GM18507 (cell line): ENCODE data around the gene NR3C1.
A peak's percentile ranks its signal among the peaks of the same experiment; 100 is the strongest.

Experiments
- DNase-seq: peaks from one replicate; pipeline ENCODE4 v3.0.0; 2011; ENCODE audit warnings: low read depth; ENCODE audit not compliant: insufficient read length; ENCODE audit errors: extremely low spot score
- FAIRE-seq: peaks from 2 replicates; lab custom pipeline; 2011; peaks lifted over from hg19 to GRCh38; lab: Jason Lieb, UNC

NR3C1 gene

DNA sequence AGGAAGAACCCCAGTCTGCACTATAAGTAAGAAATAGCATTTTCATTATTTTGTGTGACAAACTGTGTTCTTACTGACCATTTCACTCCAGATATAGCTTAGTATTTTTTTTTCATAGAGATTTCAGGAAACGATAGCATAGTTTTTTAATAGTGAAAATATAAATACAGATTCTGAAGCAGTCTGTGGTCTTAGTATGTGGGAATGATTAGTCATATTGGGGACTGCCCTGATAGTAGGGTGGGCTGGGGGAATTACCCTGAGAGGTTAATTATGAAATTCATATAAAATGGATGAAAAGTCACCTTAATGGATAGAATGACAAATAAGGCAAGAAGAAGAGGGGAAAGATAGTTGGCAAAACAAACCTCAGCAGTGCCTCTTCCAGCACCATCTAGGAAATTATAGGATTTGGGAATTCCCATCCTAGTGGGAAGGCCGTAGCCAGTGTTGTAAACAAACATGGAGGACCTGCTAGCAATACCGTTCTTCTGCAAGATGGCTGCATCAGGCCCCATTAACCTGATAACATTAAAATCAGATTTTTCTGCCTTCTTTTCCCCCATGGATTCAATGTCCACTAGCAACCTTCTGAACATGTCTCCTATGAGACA is 23.7 kb upstream of the NR3C1 start:
- FAIRE-seq (peak; percentile 44), DNase-seq (no peak)

DNA sequence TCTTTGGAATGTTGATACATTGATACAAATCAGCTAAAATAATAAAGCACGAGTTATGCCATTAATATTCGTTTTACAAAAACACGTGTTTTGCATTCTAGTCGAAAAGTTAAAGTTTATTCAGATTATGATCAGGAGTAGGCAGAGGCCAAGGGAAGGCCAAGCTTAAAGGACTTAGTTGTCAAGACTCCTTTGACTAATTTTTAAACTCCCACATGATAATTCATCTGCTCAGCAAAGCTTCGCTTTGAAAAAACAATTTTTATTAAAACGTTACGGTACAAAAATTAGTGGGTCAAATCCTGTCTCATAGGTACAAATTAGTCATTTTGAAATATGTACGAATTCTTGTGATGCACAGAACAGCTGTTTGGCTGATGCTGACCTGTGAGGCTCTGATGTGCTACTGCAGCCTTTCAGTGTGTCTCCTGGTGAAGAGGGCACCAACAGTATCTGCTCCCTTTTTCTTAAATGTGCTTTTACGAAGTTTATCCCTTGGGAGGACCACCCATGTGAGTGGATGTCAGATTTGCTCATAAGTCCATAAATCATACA is 23.0 kb upstream of the NR3C1 start:
- DNase-seq, result no peak
- peak; percentile 72 for FAIRE-seq

DNA sequence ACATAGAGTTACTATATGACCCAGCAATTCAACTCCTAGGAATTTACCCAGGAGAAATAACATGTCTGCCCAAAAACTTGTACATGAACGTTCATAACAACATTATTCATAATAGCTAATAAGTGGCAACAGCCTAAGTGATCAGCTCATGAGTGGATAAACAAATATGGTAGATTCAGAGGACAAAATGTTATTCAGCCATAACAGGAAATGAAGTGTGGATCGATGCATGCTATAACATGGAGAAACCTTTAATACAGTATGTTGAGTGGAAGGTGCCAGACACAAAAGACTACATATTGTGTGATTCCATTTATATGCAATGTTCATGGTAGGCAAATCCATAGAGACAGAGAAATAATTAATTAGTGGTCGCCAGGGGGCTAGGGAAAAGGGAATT is 22.3 kb upstream of the NR3C1 start:
- DNase-seq (no peak), FAIRE-seq (no peak)

DNA sequence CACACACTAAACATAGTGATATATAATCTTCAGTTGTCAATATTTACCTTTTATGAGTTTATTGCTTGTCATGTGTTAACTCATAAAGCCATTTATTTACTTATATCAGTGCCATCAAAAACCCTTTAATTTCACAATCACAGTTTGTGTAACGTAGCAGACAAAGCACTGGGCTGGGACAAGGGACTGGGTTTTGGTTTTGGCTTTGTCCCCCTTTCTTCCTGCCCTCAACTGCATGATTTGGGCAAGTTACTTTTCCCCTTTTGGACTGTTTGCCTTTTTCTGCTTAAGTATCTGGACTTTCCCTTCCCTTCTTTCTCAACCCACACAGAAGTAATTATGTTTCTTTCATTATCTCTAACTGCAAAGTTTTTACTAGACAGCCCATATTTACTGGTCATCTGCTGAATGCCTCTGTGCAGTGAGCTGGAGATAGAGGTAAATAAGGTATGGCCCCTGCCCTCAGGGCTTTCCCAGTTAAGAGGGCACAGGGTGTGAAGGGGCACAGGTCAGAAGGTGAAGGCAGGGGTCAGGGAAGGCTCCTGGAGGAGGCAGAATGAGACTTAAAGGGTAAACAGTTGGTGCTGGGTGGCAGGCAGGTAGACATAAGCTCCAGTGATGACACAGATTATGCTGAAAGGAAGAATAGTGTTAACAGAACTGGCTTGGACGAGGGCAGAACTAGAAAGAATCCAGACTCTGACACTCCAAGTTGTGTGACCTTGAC is 14.8 kb upstream of the NR3C1 start:
- DNase-seq, result no peak
- FAIRE-seq, result peak; percentile 83

DNA sequence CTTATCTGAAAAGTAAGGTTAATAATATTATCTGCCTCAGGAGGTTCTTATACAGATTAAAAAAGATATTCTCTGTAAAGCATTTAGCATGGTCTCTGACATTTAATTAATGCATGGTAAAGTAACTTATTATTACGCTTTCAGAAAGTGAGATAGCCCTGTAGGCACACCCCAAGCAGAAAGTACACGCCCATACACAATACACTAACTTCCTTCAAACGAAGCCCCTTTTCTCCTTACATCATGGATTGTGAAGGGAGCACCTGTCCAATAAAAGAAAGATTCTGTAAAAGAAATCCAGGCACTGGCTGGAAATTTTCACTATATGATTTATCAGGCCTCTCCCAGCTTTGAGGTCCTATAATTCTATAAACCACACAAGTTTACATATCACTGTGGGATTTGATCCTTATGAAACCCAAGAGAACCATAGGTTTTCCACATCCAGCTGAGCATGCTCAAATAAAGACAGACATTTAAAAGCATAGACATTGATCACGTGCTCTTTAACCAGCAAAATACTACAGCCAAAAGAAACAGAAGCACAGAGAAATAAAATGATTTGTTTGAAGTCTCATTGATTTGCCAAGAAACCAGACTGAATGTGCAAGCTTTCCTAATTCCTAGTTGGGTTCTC is 14.1 kb upstream of the NR3C1 start:
- FAIRE-seq (peak; percentile 29), DNase-seq (no peak)

DNA sequence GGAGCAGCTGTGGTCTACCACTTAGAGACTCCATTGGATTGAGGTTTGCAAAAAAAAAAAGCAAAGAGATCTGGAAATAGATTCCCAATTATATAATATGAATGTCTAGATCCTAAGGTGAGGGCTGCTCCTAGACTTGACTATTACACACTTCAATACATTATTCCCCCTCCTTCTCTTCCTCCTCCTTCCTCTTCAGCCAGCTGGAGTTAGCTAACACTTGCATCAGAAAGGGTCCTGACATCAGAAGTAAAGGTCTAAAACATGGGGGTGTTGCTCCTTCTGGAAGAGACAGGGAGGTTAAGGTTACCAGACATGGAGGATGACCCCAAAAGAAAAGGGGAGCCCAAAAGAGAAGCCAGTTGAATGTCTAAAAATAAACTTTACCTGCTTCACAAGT is 12.9 kb upstream of the NR3C1 start:
- peak; percentile 61 for FAIRE-seq
- DNase-seq, result no peak

DNA sequence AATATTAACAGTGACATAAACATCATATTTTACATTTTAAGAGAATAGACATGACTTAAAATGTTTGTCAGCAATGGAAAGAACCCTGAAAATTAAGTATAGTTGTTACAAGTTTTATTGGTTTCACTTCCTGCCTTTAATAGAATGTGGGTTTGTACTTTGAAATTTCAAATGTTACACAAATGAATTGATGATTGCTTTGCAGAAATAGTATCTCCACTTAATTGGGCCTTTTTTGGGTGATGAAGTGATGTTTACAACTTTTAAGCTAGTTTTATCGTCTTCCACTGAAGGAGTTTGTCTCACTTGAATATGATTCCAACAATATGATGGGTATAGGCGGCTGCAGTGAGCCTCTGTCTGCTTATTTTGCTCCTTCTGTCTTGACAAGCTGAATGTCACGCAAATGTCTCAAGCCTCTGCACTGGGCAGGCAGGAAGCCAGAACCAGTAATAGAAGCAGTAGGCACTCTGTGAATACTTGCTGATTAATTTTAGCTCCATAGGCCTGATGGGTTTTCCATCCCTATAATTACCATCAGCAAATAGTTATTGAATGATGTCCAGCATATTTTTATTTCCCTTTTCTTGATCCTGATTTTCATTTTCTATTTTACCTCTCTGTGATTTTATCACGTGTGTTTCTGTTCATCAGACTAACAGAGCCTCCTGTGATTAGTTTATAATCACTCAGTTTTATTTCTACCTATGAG is 10.6 kb upstream of the NR3C1 start:
- FAIRE-seq, result peak; percentile 84
- no peak for DNase-seq

DNA sequence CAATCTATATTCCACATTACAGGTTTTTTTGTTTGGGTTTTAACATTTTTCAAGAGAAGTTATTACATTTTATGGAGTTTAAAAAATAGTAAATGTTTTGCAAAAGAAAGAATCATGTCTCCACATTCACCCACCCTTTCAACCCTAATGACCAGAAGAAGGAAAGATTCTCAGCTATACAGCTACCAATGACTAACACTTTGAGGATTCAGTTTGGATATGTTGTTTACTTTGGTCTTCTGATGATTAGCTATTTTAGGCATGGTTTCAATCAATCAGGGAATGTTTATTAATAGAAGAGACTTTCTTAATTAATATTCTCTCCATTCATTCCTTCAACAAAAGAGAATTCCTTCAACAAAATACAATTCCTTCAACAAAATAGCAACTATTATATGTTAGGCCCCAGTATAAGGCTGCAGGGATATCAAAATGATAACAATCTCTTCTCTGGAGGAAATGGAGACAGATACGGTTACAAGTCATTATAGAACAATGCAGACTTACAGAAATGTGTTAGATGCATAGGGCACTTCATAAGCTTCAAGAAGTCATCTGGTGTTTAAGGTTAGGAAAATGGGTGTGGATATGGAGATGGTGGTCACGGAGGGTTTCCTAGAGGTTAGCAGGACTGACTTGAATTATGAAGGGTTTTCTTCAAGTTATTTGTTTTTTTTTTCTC is 9.3 kb upstream of the NR3C1 start:
- FAIRE-seq, result no peak
- no peak for DNase-seq

DNA sequence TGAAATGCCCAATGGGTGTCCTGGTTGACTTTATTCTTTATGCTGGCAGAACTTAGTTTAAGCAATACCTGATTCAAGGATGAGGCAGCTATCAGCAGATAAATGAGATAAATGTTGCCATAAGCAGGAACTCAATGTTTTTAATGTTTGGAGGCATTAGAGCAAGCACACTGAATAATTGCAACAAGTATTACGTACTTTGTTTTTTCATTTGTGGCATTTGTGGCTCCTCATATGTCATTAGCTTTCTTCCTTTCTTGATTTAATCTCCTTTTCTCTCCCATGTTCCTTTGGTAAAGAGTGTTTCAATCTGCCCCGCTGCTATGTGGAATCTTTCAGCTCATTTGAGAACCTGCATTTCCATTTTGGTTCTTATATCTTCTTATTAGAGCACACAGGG is 6.4 kb upstream of the NR3C1 start:
- FAIRE-seq (no peak), DNase-seq (no peak)

DNA sequence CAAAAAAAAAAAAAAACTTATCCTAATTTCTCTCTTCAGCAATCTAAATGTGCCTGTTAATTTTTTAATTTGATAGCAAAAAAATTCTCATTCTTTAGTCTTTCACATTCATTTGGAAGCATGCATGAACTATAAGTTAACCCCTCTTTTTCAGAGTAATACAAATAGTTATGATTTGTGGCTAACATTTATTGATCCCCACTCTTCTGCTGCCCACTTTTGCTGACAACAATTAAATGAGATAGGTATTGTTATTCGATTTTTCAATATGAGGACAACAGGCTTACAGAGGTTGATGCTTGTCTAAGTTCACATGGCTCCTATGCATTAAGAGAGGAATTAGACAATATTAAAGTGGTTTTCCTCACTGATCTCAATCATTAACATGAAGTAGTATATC is 2.9 kb upstream of the NR3C1 start:
- FAIRE-seq, result no peak
- no peak for DNase-seq

DNA sequence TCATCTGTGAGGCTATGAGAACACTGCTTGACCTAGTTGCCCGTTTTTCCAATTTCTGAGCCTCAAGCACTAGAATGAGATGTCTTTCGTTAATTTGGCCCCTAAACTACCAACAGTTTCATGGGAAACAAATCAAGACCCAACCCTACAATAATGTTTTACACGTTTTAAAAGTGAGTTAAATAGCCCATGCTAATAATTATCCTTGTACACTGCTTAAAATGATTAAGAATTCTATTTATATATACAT is 2.3 kb upstream of the NR3C1 start:
- DNase-seq, result no peak
- FAIRE-seq, result no peak

DNA sequence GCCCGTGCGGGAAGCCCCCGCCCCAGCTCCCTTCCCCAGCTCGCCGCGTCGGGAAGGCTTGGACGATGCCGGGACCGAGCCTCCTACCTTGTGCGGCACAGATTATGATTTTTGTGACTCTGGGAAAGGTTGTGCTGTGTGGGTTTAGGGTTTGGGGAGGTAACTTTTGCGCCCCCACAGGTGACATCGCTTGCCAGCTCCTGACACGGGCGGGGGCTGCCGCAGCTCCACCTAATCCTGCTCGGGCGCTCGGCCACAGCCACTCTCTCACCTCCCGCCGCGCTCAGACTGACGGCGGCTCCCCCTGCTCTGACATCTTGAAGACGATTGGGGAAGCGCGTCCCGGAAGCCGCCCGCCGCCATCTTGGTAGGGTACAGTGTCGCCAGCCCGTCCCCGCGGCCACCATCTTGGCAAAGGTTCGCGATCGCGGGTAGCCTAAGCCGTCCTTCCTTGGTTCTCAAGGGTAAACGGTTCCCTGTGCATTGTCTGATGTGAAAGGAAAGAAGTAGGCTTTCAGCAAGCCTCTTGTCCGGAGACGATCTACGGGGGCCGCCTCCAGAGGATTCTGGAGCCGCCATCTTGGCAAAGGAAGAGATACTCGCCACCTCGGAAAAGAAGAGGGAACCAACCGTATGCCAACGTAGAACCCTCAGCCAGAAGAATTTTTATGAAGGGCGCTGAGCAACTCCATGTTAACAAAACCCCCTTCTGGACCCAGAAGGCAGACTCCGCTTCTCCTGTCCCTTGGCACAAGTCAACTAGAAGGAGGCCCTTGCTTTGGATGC is 1.8 kb upstream of the NR3C1 start:
- peak; percentile 86 for FAIRE-seq
- DNase-seq, result no peak

DNA sequence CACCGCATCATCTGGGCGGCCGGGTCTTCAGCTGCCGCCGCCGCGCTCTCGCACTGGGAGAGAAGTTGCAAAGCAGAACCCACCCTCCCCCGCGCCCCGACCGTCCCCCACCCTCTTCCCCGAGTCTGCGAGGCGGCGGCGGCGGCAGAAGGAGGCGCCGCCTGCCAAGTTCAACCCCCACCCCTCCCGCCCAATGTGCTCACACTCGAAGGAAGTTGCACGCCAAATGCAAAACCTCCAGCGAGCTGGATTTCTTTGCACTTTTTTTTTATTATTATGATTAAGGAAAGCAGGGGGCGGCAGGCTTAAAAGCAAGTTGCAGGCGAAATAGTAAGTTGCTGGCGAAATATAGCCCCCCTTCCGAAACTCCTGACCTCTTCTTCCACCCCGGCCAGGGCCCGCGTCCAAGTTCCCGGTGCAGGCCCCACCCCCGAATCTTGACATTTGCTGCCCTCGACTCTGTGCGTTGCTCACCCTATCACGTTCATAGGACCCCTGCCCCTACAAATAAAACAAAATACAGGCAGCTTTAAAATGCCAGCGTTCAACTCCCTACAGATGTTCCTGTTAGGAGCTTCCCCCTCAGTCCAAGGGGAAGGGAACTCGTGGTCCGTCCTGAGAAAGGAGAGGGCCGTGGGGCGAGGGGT is 1.1 kb upstream of the NR3C1 start:
- DNase-seq, result no peak
- FAIRE-seq, result peak; percentile 83

DNA sequence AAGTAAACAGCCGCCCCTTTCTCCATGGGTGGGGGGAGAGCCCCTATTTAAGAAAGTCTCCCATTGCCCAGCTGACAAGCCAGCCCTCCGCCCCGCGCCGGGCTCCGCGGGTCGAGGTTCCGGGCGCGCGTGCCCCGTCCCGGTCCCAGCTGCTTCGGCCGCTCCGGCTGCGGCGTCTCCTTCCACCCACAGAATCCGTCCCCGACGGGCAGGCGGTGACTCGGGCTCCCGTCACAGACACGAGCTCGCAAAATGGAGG is 223 bp downstream of the NR3C1 start:
- DNase-seq (no peak), FAIRE-seq (no peak)

DNA sequence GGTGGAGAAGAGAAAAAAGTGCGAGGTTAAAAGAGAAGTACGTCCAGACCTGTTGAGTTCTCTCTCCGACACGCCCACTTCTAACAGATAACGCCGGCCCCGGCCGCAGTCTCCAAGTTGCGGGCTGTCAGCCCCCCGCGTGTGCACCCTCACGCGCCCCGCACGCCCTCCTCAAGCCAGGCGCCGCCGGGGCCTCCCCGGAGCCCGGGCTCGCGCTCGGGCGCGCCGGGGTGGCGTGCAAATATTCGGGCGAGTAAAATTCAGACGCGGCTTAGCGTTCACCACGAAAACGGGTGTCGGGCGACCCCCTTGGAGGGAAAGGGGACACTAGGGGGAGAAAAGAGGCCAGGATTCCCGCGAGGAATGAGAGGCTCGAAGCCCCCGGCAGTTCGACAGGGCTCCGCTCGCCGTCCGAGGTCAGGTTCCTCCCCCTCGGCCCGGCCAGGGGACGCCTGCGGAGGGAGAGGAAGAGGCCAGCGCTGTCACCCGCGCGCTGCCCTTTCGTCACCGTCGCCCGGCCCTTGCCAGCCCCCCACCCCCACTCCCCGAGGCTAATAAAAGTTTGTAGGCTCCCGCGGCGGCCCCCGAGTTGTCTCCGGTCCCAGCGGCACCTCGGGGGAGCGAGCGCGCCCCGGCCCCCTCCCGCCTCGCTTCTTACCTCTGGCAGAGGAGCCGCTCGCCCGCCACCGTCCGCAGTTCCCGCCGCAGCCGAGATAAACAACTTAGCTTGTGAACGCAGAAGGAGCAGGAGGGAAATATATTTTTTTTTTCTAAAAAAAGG is 743 bp downstream of the NR3C1 start:
- FAIRE-seq (no peak), DNase-seq (no peak)

DNA sequence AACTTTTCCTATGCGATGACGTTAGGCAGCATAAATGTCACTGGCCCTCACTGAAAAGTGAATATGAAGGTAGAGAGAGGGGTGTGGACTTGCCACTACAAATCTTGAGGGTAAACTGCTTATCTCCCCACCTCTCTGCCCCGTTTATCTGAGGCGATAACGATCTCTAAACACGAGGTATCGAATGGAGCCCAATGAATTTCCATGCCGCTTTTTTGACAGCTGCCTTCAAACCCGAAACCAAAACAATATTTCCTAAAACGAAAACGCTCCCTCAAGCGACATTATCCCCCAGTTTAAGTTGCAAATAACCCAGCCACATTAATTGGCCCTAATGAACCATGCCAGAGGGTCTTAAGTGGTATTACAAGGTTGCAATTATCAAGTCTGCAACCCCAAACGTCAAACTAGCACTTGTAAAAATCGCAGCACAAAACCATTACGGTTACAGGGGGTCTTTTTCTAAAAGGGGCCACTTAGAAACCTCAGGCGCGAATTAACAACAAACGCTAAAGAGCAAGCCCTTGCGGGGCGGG is 1.4 kb downstream of the NR3C1 start:
- FAIRE-seq (peak; percentile 66), DNase-seq (no peak)

DNA sequence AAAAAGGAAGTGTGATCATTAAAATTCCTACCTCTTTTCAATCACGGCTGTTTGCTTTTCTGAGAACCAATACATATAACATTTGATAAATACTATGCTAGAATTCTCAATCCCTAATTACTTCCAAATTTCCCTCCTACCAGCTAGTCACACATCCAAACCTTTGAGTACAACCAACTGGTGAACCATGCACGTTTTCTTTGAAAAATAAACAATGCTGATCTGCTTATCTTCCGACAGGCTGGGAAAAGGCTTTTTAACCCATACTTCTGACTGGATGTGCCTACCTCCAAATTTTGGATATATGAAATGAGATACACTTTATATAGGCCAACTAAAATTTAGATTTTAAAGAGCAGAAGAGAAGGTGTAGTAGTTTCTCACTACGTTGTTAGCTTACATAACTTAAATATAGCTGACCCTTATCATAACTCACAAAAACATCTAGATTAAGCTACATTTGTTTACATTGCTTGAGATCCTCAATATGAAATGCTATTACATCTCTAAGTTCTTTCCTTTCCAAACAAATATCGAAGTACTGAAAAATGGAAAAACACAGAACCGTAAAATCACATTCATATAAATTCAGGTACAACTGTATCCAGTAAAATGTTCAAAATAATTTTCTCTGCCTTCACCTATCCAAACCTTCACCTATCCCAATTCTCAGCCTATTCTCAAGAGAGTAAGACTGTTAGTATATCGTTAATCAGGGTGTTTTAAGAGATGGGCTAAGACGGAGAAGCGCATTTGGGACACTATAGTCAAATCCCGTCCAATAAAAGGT is 2.1 kb downstream of the NR3C1 start:
- FAIRE-seq (peak; percentile 26), DNase-seq (no peak)
